HG02759 (cell line): ENCODE measurements around the gene CLEC16A.

Experiments
- ATAC-seq: cut with Tn5 transposase; IDR thresholded peaks from one replicate; pipeline ENCODE4 v1.9.1; 2021; ENCODE audit warnings: mild to moderate bottlenecking, moderate library complexity; ENCODE audit not compliant: unreplicated experiment

CLEC16A gene

GRCh38 chr16:10938796-10939648, 5.3 kb upstream of the CLEC16A start:
- ATAC-seq, result no peak

- no peak for ATAC-seq
These were observed 4.6 kb upstream of the CLEC16A start for GRCh38 chr16:10939649-10940234.

GRCh38 chr16:10940501-10941079, 3.8 kb upstream of the CLEC16A start:
- ATAC-seq, result no peak

GRCh38 chr16:10941127-10941933, 3.0 kb upstream of the CLEC16A start:
- no peak for ATAC-seq

- ATAC-seq, result peak; percentile 15
These were observed 2.4 kb upstream of the CLEC16A start for GRCh38 chr16:10941935-10942351.

- ATAC-seq, result peak; percentile 74
These were observed 1.9 kb upstream of the CLEC16A start, which contains the start of gene DEXI for GRCh38 chr16:10942352-10943063. Gene DEXI, minus strand, starts transcription at chr16:10942468. Its CDS starts 463 bp downstream, at chr16:10942005.

- ATAC-seq, result no peak
These were observed 1.4 kb upstream of the CLEC16A start for GRCh38 chr16:10943064-10943353.

- no peak for ATAC-seq
These were observed 862 bp downstream of the CLEC16A start for GRCh38 chr16:10945065-10945787.

- no peak for ATAC-seq
These were observed 1.9 kb downstream of the CLEC16A start for GRCh38 chr16:10946308-10946707.

- no peak for ATAC-seq
These were observed 2.9 kb downstream of the CLEC16A start for GRCh38 chr16:10947211-10947787.

GRCh38 chr16:10949424-10949970, 5.1 kb downstream of the CLEC16A start:
- ATAC-seq, result peak; percentile 76

- no peak for ATAC-seq
These were observed 6.0 kb downstream of the CLEC16A start for GRCh38 chr16:10950393-10950792.

GRCh38 chr16:10951026-10951425, 6.7 kb downstream of the CLEC16A start:
- no peak for ATAC-seq

- no peak for ATAC-seq
These were observed 10.5 kb downstream of the CLEC16A start for GRCh38 chr16:10954903-10955302.

- no peak for ATAC-seq
These were observed 13.6 kb downstream of the CLEC16A start for GRCh38 chr16:10957771-10958482.

- no peak for ATAC-seq
These were observed 14.8 kb downstream of the CLEC16A start for GRCh38 chr16:10959161-10959560.

GRCh38 chr16:10961231-10961630, 16.9 kb downstream of the CLEC16A start:
- no peak for ATAC-seq

GRCh38 chr16:10964039-10964890, 19.9 kb downstream of the CLEC16A start:
- peak; percentile 36 for ATAC-seq
